SK-N-MC (cell line): ENCODE results near the gene FNDC3B.

Source experiments
- EZH2 ChIP-seq: fragments of 200-600 bp; sonication (generic); IDR thresholded peaks from one replicate; pipeline ENCODE4 v1.6.1; 2017; ENCODE audit warnings: antibody characterized with exemption
- FOXP2 ChIP-seq: optimal IDR thresholded peaks from 2 replicates; pipeline ENCODE3; 2011; ENCODE audit warnings: mild to moderate bottlenecking, moderate library complexity; ENCODE audit not compliant: insufficient read depth; ENCODE audit errors: extremely low read length, control extremely low read depth

GRCh38 chr3:172290457-172290856 lies 251.1 kb downstream of the FNDC3B start:
- TF ChIP-seq EZH2 (no peak), FOXP2 (no peak)
